Amygdala (tissue), 56 donors: ENCODE measurements around the gene DENND1B.
"Not testable (repeated sequence)": the region's sequence is repeated elsewhere in the genome, so short reads cannot be mapped to it uniquely, and the experiment has no call there.

Source experiments
- DNase-seq, 56 donors: peaks; one replicate each; lab custom pipeline; 2025; lab: John Stamatoyannopoulos, UW

Gene DENND1B

DNA sequence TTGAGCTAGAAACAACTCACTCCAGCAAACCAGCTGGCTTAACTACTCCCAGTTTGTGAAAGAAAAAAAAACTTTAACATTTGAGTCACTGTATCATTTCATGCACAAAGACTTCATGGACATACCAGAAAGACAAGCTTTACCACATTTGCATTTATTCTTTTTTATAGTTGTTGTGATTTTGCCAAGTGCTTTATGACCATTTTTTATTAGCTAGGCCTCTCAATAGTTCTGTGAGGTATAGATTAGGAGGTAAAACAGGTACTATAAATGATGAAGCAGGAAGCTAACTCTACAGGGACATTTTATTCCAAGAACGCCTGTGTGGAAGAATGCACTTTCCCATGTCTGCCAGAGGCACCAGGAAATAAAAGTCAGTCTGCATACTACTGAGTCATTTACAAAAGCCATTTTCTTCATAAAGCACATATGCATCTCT is 8.2 kb upstream of the DENND1B start:
- no peak for DNase-seq

DNA sequence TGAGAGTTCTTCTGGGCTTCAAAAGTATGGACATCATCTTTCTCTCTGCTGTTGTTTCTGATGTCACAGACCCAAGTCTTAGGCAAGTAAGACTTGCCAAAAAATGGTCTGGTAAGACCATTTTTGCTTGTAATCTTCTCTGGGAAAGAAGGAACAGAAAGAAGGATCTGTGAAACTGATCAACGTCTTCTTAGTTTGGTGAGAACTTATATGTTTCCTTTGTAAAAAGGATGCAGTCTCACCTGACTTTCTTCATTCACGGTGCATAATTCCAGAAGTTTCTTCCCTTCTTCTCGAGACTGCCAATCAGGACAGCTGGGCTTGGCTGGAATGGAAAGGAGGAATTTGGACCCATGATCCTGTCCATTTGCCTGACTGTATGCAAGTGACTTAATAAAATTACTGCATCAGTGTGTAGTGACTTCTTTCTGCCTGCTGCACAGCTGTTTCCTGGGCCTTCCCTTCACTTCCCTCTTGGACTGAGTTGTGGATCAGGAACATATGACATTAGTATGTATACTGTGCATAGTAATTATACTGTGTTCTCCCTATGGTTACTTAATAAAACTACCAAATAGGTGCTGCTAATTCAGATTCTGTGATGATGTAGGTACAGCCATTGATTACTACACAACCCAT is 7.6 kb upstream of the DENND1B start:
- no peak for DNase-seq

DNA sequence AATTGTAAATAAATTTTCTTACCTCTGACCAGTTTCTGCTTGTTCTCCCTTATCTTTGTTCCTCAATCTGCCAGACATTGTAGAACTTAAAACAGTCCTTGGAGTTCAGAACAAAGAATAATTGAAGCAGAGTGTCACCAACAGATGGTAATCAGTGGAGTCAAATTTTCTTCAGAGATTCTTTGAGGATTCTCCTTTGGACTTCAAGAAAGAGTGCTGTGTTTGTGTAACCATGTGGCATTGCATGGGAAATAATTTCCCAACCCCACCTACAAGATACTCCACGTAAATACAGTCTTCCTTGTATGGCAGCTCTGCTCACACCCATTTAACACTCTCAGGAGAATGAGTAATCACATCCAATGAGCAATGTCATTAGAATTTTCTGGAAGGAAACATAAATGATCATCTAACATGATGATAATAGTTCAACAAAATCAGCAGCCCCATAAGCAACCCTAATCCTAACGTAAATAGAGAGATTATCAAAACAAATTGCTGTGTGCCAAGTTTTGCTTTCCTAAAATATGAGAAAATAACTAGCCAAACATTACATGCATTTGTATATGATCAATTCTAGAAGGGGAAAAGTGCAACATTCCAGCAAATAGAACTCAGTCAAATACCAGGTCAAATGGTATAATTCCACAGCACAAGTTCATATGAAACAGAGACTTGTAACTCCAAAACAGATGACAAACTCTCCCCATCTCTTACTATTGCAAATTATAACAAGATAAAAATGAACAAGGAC is 6.9 kb upstream of the DENND1B start:
- DNase-seq, result no peak

DNA sequence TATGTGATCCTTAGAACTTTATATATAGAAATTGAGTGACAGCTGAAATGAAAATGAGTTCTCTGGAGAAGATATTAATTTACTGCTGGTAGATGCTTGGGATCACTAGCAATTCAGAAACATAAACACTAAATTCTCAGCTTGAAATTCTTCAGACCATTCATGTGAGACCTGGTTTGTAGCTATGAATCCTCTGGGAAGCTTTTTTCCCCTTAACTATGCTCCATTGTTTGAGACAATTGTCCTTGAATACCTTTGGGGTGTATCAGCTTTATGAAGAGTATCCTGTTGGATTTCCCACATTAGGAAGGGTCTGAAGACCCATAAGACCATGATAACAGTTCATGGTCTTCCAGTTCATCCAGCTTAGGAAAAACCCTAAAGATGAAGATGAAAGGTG is 4.6 kb upstream of the DENND1B start:
- no peak for DNase-seq

DNA sequence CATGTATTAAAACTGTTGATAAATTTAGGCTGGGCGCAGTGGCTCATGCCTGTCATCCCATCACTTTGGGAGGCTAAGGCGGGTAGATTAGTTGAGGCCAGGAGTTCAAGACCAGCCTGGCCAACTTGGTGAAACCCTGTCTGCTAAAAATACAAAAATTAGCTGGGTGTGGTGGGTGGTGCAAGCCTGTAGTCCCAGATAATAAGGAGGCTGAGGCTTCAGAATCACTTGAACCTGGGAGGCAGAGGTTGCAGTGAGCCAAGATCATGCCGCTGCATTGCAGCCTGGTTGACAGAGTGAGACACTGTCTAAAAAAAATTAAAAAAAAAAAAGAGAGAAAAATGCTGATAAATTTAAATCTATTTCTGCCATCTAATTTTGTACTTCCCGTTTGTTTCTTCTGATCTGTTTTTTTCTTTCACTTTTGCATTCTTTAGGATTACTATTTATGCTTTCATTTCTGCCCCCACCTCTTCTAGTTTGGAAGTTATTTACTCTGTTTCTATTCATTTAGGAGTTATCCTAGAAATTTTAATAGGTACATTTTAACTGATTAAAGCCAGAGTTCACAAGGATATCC is 3.2 kb upstream of the DENND1B start:
- no peak for DNase-seq

DNA sequence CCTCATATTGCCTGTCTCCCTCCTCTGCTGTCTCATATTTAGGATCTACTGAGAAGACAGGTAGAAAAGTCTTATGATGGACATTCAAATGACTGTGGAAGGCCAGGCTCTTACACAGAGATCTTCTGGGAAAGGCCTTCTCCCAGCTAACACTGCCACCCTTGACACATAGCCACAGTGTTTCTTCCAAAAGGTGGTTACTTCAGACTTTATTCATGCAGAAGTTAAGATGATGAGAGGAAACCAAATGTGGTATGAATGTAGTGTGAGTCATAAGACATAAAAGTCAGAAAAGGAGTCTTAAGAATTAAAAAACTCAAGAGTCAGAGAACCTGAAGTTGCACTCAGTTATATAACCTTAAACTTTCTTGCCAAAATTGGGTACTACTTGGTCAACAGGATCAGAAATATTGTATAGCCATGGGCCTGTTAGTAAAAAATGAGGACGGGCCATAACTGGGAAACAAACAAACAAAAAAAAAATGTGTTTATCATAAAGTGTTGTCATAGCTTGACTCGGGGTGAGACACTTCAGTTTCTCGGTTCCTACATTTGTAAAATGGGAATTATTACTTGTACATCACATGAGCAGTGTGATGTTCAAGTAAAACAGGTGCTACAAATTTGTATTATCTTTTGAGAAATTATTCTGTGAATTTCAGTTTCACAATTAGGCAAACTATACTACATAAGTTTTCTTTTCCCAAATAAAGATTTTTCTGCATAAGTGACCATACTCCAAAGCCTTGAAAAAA is 1.2 kb upstream of the DENND1B start:
- DNase-seq, result no peak

DNA sequence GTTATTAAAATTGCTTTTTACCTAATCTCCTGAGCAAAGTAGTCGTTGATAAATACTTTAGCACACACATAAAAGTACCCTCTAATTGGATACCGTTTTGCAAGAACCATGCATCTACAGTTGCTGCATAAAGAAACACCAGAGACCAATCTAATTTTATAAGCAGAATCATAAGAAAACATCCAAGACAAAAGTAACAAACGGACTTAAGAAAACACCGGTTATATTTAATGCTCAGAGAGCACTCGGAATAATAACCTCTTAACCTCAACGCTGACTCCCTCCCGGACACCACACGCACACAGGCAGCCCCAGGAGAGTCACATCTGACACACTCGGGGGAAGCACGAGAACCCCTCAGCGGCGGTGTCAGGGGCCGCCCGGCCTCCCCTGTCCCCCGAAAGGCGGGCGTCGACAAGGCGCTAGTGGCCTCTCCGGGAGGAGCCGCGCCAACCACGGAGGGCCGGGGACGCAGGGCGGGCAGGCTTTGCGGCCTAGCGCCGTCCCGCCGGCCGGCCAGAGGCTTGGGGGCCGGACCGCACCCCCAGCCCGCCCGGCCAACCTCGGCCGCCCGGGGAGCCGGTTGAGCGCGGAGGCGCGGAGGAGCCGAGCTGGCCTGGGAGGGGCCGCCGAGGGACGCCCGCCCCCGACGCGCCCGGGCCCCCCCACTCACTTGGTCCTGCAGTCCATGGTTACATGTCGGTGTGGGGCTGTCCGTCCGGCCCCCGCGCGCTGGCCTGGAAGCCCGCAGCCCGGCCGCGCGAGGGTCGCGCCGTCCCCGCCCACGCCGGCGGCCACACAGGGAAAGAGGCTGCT is 606 bp downstream of the DENND1B start:
- peak in 17 of 56 donors; percentile 3 to 66 (median 45) for DNase-seq

DNA sequence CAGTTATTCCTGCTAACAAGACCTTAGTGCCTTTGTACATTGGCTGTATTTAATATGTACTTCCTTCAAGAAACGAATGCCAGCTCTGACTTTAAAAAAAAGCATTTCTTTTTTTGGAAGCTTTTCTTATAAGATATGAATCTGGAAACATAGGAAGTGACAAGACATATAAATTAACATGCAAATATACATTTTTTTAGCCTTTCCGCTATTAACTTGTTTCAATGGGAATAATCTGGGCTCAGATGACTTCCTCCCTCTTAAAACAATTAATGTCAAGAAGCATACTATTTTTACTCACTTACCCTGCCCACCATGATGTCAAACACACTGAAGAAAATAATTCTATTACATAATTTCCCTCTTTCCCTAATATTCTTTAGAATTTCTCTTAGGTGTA is 1.4 kb downstream of the DENND1B start:
- no peak for DNase-seq

DNA sequence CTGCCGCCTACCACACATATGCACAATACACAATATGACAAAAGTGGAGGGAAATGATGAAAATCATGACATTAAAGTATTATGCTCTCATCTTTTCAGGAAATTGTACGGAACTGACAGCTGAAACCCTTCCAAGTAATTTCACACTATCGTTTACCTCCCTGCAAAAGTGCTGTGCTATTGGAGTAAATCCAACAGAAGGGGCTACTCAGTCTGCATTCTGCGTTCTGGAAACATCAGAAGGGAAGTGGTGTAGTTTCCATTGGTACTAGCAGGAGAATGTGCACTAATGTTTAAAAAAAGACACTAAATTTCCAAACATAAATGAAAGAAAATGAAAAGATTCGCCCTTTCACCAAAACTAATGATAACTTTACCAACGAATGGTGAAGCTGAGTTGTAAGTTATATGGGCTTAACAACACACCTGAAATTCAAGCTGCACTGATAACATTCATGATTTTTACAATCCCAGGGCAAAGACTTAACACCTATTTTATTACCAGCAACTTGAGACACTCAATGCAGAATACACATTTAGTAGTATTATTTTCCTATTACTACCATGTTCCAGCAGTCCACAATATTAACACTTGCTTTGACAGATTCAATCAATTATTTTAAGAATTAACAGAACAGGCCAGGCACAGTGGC is 3.2 kb downstream of the DENND1B start:
- DNase-seq, result no peak

DNA sequence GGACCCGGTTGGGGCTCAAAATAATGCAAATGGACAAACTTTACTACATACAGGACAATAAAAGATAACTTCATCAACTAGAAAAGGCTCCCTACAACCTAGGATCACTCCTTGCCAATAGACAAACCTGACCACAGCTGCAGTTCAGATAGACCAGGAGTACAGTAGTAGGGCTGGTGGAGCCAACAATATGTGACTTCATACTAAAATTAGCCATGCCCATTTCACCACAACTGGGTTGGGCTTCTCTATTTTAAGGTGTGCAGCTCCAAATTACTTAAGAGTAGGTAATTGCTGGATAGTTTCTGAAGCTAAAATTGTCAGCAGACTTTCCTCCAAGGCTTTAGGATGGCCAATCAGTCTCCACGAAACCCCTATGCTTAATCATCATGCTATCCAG is 3.9 kb downstream of the DENND1B start:
- DNase-seq, result no peak

DNA sequence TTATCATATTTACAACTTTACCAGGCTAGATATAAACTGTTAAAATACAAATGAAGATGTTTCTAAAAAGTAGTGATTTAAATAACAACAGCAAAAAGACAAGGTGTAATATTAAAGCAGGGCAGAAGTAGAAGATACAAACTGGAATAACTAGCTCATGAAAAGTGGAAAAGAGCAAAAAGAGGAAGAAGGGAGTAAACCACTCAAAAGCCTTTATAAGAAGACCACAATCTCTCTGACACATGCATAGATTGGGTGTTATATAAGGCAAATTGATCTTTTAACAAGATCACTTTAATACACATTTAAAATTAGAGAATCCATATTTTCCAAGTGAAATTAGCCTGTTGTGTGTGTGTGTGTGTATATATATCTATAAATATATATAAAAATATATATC is 5.0 kb downstream of the DENND1B start:
- DNase-seq, result no peak

DNA sequence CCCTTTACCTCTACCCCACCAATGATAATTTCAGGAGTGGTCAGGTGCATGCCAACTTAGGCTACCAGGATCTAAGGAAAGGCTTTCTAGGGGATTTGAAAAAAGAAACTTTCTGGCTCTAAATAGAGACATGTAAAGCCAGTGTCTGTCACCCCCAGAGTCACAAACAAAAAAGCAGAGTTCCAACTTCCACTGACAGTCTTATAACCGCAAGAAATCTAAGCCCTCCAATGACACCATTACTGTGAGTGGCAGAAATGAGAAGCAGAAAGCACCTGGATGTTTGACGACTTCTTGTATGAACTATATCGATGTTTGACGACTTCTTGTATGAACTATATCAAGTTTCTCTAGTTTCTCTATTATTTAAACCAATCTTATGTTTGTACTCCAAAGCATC is 6.0 kb downstream of the DENND1B start:
- DNase-seq, result no peak

DNA sequence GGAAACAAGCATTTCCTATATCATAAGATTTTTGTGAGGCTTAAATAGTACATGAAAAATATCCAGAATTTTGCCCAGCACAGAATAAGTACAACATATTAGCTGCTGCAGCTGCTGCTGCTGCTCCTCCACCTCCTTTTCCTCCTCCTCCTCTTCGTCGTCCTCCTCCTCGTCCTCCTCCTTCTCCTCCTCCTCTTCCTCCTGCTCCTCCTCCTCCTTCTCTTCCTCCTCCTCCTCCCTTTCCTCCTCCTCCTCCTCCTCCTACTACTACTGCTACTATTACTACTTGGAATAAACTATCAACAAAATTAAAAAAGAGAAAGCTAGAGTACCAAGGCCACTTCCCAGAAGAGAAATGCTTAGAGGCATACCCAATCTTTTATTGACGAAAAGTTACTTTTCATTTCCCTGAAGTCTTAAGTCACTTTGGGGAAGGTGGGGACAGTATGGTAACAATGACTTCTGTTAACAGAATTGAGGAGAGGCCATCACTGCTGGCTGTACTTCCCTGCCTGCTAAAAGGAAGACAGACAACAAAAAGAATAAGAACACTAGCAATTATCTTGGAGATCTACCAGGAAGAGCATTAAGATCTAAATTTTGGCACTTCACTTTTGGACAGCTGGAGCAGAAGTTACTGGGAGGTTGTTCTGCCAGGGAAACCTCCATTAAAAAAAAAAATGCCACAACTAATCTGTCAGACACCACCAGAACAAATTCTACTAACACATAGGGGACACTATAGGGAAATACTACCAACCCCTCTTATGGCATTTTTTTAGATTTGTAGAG is 7.1 kb downstream of the DENND1B start:
- no peak for DNase-seq

DNA sequence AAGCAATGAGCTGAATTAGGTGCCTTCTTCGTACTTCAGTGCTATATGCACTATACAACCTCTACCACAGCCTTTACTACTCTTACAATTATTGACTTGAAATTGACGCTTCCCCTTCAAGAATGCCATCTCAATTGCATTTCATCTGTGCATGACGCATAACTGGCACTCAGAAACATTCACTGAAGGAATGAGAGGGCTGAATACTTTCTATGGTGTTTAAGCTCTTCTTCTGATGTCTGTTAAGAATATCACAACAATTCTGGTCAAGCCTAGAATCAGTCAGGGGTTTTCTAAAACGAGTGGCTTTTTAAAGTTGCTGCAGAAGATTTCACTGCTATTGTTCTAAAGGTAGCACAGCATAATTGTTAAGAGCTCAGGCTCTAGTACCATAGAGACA is 11.5 kb downstream of the DENND1B start:
- no peak for DNase-seq

DNA sequence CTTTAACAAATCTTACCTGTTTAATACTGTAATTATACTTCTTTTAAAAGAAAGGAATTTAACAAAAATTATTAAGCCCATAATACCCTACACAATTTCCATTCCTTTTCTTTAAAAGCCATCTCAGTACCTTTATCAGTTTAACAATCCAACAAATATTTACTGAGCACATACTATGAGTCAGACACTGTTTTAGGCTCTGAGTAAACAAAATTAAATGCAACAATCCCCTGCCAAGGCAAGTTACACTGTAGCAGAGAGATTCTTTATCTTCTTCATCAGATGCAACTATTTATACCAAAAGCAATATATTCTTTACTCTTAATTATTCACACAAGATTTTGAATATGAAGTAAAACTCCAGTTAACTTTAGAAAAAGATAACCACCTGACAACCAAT is 12.0 kb downstream of the DENND1B start:
- no peak for DNase-seq

DNA sequence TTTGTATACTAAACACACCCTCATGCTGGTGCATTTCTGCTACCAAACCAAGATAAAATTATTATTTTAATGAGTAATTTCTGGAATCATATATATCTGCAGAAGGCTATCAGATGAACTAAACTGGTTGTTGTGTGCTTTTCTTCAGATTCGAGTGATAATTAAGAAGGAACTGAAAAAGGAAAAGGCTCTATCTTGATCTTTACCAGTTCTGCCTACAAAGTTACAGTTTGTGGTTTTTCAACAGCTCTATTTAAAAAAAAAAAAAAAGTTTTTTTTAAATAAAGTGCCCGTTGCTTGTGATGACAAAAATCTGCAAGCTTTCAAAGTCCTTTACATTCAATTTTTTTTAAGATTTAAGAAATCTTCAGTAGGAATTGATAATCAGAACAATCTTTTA is 13.6 kb downstream of the DENND1B start:
- DNase-seq, result no peak

DNA sequence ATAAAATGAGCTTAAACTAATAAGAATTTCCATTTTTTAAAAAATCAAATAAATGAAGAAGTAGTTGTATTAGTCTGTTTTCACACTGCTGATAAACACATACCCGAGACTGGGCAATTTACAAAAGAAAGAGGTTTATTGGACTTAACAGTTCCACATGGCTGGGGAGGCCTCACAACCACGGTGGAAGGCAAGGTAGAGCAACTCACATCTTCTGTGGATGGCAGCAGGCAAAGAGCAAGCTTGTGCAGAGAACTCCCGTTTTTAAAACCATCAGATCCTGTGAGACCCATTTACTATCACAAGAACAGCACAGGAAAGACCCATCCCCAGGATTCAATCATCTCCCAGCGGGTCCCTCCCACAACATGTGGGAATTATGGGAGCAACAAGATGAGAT is 19.7 kb downstream of the DENND1B start:
- DNase-seq, result not testable (repeated sequence)

DNA sequence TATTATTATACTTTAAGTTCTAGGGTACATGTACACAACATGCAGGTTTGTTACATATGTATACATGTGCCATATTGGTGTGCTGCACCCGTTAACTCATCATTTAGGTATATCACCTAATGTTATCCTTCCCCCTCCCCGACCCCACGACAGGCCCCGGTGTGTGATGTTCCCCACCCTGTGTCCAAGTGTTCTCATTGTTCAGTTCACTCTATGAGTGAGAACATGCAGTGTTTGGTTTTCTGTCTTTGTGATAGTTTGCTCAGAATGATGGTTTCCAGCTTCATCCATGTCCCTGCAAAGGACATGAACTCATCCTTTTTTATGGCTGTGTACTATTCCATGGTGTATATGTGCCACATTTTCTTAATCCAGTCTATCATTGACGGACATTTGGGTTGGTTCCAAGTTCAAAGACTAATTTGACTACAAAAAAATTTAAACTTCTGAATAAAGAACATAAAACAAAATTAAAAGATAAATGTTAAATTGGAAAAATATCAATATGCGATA is 22.6 kb downstream of the DENND1B start:
- not testable (repeated sequence) for DNase-seq

DNA sequence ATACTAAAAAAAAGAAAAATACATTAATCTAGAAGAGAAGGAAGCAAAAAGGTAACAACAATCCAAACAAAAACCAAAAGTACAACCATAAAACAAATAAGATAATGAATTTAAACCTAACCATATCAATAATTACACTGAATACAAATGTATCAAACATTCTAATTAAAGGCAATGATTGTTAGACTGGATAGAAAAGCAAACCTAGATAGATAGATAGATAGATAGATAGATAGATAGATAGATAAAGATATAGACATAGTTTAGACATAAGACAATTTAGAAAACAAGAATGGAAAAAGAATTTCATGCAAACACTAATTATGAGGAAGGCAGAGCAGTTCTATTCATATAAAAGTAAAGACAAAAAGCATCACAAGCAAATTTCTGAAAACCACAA is 24.9 kb downstream of the DENND1B start:
- DNase-seq, result no peak
